Measurements from ENCODE around the gene CRACDL. TPM values are rescaled to one million over a fixed set of nuclear protein-coding genes. Genes with fewer than 3 reads are reported as not detected.
"Not testable (repeated sequence)": the region's sequence is repeated elsewhere in the genome, so short reads cannot be mapped to it uniquely, and the experiment has no call there.

CRACDL gene
- polyA plus RNA-seq, 4 donors, result 2.7 to 3.7 (median 3.1) TPM

DNA sequence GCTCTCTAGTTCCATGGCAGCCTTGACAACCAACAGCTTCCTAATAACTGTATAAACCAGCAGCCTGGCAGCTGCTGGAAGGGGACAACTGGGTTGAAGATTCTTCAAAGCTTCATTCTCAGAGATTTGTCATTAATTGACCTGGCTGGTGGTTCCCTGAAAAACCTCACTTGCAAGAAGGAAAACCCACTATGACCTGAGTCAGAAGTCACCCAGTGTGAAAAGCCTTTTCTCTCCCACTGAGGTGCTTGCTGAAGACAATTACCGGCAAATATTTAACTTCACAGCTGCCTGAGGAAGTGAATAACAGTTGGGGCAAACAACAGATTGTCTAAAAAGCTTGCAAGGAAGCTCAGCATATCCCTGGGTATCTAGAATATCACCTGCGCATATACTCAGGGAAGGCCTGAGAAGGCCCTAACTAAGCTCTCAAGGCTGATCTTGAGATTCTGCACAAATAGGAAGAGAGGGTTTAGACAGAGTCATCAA, 49.9 kb downstream of the CRACDL start:
- no peak for DNase-seq (ENCODE audit: low read depth in 4 of 4, low spot score in 2 of 4)

DNA sequence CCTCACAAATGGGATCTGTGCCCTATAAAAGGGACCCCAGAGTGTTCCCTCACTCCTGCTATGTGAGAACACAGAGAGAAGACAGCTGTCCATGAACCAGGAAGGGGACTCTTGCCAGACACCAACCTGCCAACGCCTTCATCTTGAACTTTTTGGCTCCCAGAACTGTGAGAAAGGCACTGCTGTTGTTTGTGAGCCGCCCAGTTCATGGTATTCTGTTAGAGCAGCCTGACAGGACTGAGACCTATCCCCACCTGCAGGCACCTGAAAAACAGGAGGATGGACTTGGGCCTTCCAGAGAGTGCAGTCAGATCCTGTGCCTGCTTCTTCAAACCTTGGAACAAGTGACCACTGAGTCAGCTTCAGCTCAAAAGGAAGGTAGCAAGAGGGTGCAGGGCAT, 51.4 kb downstream of the CRACDL start:
- no peak for DNase-seq (ENCODE audit: low read depth in 4 of 4, low spot score in 2 of 4)

DNA sequence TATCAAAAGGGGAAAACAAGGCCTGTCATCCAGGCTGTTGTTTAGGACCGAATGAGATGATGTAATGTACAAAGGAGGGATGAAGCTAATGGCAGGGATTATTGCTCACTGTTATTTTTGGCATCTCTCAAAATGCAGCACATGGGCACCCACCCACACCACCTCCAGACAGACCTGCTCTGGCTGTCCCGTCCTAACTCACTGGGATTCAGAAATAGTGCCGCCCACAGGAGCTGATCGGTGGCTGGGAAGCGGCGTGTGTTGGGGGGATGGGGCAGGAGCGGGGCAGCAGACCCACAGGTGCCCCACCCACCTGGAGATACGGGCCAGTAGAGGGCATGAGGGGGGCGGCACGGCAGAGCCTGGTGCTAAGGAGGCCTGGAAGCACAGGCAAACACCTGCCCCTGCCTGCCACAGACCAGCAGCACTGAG, 52.2 kb downstream of the CRACDL start:
- no peak for DNase-seq (ENCODE audit: low read depth in 4 of 4, low spot score in 2 of 4)

DNA sequence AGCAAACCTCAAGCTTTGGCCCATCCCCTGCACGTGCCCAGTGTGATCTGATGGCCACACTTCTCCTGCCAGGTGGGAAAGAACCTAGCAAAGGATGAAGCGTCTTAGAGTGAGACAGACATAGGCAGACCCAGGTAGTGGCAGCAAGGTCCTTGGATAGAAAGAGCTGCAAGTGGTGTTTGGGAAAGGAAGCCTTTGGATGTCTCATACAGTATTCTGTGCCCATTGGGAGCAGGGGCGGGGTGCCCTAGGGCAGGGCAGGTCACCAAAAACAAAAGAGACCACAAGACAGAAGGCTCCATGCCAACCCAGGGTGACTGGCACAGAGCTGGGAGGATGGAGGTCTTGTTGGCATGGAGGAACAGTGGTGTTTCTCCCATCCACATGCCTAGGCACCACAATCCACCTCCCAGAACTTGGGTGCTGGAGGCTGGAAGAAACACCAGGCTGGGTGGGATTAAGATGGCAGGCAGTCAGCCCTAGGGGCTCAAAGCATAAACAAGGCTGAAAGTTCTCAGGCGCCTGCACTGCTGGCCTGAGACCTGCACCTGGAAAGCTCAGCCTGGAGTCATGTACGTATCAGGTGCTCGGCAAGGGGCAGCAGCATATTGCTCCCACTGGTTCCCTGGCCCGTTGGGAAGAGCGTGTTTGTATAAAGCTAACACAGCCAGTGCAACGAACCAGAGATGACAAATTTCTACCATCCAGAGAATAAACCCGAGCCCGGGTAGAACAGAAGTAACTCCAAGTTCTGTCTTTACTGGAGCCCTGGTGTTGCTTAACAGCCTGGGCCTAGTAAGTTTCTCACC, 52.9 kb downstream of the CRACDL start:
- DNase-seq (ENCODE audit: low read depth in 4 of 4, low spot score in 2 of 4), result no peak

DNA sequence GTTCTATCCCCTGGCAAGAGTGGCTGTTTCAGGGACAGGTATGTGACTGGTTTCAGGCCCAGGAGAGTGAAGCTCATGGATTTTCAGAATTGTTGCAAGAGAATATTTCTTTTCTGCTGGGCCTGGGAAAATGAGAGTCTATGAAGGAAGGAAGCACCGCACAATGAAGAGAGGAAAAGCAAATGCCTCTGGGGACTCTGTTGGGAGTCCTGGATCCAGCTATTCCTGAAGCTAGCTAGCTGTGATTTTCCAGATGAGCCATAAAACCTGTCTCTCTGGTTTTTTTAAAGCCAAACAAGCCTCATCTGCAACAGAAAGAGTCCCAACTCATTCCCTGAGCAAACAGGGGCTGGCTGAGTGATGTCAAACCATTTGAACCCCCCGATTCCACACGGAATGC, 53.7 kb downstream of the CRACDL start:
- DNase-seq (ENCODE audit: low read depth in 4 of 4, low spot score in 2 of 4), result no peak

DNA sequence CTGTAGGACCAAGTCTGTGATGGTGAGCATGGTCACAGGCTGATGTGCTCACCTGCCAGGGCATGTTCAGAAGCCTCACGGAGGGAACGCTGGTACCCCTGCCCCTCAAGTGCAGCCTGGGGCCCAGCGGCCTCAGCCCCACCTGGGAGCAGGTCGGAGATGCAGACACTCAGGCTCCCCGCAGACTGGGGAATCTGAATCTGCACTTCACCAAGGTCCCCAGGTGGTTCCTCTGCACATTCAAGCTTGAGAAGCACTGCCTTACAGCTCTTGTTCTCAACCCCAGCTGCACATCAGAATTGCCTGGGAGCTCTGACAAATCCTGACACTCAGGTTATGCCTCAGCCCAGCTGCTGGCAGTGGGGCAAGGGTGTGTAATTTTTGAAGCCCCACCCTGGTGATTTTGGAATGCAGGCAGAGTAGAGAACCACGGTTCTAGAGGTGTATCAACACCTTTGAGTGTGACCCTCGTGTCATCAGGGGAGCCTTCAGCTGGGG, 54.8 kb downstream of the CRACDL start:
- DNase-seq (ENCODE audit: low read depth in 4 of 4, low spot score in 2 of 4), result no peak

DNA sequence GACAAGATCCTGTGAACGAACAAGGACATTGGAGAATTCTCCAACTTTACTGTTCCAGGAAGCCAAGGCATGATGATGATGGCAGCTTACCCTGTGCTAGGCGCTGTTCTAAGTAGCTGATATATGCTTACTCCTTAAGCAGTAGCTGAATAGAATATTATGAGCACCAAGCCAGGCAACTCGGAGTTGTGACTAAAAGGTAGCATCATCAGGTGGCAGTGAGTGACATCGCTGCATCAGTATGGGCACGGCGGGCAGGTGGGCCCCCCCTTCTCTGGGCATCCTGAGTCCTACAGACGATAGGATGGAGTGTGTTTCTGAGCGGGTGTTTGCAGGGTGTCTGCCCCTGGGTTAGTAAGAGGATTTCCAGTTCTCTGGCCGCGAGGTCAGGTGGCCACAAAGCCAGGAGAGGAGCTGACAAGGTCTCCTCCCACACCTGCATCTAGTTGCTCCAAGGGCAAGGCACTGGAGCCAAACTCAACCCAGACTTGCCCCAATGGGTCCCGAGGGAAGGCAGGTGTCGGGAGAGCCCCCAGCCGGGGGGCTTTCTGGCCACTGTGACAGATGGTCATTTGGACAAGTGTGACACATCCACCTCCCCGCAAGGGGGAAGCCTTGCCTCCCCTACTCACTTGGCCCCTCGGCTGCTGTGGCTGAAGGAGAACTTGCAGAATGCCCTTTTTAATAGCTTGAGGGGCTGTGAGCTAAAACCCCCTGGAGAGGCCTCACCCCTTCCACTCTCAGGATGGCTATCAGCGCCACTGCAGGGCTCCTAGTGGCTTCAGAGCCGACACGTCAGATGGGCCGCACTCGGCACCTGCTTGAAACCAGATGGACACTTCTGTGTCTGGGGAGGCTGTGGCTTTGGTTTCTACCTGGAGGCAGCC, 55.5 kb downstream of the CRACDL start:
- DNase-seq (ENCODE audit: low read depth in 4 of 4, low spot score in 2 of 4), result no peak

DNA sequence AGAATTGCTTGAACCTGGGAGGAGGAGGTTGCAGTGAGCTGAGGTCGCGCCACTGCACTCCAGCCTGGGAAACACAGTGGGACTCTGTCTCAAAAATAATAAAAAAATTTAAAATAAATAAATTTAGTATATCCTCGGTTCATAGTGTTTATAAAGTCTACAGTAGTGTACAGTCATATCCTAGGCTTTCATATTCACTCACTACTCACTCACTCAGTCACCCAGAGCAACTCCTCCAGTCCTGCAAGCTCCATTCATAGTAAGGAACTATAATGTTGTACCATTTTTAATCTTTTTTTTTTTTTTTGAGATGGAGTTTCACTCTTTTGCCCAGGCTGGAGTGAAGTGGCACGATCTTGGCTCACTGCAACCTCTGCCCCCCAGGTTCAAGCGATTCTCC, 58.4 kb downstream of the CRACDL start:
- DNase-seq (ENCODE audit: low read depth in 4 of 4, low spot score in 2 of 4), result not testable (repeated sequence)

DNA sequence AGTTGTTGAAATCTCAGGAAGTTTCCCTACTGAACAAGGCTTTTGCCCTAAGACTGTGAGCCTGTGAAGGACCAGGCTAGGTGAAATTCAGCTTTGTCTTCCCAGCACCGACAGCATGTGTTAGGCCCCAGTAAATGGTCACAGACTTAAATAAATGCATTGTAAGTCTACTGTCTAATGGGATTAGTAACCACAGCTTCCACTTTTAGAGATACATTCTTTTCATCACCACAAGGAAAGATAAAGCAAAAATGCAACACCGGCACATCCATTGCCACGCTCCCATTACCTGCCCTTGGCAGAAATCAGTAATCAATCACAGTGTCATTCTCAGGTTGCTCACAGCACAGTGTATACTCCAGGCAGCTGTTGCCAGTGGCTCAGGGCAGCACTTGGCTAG, 59.3 kb downstream of the CRACDL start:
- no peak for DNase-seq (ENCODE audit: low read depth in 4 of 4, low spot score in 2 of 4)

DNA sequence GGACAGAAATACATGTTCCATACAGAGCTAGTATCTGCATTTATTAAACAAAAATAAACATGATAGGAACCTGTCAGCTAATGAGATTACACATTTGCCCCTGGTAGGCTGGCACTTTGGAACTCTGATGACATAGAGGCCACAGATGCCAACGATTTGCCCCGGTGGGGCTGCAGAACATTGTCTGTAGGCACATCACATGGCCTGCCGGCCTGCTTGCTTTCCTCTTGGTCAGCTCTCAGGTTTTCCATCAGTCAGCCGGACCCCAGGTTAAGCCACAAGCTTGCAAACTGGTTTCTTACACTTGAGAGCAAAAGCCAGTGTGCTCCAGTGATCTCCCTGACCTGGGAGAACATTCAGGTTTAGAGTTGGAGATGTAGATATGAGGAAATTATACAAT, 60.3 kb downstream of the CRACDL start:
- DNase-seq (ENCODE audit: low read depth in 4 of 4, low spot score in 2 of 4), result no peak

DNA sequence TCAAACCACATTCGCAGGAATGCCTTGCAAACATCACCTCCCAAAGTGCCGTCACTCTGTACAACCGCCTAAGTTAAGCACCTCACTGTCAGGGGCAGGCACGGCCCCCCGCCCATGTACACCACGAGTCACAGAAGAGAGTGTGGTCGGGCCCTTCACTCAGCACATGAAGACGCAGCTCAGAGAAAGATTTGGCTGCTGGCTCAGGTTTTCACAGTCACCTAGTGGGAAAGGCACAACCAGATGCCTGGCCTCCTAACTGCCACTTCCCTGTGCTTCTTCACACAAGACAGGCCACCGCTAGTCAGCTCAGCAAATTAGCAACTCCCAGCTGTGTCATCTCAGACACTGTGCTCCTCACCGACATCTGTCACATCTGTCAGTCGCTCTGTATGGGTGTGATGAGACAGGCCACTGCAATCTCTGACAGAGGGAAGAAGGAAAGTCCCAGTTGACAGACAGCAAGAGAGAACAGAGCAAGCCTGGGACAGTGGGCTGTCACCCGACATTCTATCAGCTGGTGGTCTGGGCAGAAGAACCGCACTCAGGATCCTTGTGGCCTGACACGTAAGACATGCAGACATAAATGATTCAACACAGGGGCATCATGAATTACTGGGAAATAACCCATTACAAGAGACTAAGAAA, 60.8 kb downstream of the CRACDL start:
- no peak for DNase-seq (ENCODE audit: low read depth in 4 of 4, low spot score in 2 of 4)

DNA sequence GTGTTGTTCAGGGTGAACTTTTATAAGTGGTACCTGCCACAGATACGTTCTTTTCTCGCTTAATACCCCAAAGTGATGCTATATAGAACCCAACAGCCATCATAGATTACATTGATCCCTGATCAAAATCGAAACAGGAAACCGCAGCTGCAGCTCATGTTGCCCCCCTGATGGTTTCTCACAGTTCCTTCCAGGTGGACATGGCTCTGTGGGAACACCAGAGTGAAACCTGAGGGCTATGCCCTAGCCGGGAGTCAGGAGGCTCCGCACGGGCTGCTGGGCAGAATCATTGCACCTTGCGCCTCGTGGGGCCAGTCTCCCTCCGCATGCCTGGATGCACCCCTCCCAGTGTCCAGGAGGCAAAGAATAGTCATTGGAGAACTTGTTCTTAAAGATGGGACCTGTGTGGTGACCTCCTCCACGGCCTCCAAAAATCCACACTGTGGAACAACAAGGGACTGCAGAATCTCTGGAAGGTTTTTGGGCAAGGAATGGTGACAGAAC, 61.8 kb downstream of the CRACDL start:
- DNase-seq (ENCODE audit: low read depth in 4 of 4, low spot score in 2 of 4), result no peak

DNA sequence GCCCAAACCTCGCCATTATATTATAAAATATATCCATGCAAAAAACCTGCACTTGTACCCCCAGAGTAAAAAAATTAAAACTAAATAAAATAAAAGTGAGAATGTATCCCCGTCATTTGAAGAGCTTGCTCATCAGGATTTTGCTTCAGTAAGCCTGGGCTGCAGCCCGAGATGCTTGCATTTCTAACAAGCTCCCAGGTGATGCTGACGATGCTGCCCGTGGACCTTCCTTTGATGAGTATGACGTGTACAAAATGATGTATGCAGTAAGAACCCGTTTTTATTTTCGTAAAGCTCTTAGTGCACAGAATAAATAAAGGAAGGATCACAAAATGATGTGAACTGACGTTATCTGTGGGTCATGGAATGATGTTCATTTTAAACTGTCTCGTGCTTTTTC, 63.5 kb downstream of the CRACDL start:
- DNase-seq (ENCODE audit: low read depth in 4 of 4, low spot score in 2 of 4), result no peak

DNA sequence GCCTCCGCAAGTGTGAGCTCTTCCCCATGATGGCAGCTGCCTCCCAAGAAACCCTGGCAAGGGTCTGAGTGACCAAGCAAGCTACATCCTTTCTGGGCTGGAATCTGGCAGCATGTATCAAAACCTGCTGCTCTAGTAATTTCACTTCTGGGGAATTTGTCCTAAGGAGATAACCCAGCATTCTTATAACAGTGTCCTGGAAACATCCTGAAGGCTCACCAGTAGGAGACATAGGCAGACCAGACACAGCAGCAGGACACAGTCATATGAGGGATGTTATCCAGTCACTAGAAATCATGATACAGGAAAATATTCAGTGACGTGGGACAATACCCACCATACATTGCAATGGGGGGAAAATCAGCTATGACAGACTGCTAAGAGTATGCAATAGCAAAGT, 64.5 kb downstream of the CRACDL start:
- no peak for DNase-seq (ENCODE audit: low read depth in 4 of 4, low spot score in 2 of 4)

DNA sequence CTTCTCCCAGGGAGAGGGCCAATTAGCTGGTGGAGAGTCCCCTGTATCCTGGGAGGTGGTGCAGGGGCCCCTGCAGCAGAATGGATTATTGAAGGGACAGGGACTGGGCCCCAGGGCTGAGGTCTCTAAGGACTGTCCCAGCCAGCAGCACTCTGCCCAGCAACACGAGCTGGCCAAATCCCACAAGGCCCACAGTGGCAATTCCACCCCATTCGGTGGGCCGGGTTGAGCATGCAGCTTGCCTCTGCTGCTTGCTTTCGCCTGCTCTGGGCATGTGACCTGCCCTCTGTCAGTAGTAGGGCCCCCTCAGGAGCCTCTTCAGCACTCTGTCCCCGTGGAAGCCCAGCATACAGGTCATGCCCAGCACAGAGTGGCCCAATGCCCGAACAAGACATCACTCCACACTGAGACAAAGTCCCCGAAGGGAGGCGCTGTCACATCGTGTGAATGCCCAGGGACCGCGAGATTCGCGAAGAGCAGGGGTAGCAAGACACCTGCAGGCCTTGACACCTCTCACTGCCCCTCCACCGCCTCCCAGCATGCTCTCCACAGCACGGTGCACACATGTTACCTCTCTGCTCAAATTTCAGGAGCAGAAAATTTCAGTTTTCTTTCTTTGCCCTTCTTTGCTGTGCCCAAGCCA, 65.4 kb downstream of the CRACDL start:
- no peak for DNase-seq (ENCODE audit: low read depth in 4 of 4, low spot score in 2 of 4)

DNA sequence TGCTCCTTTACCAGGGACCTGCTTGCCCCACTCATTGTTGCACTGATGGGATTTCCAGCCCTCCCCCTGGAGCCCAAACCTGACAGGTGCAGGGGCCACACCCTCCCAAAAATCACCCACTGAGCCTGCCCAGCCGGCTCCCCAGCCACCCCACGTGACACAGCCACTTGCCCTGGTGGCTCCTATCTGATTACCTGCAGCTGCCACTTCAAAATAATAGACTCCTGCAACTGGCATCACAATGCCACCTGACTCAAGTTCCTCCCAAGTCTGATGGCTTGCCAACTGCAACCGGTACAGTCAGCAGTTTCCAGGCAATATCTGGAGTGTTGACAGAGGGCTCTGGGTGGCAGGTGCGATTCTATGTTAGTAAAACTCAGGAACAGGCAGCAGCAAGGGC, 66.2 kb downstream of the CRACDL start:
- DNase-seq (ENCODE audit: low read depth in 4 of 4, low spot score in 2 of 4), result no peak

DNA sequence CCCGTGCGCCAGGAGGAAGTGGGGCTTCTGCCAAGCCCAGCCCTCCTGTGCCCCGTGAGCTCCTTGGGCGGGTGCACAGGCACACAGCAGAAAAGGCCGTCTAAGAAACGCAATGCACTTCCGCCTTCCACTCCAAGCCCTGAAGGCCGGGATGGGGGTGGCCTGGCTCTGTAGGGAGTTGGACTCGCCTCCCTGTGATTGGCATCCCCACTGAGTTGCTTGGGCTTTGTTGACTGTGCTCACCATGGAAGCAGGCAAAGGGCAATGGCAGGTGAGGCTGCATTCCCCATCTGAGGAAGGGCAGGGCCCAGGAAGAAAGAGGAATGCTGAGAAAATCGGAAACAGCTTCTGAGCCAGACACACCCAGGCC, 66.8 kb downstream of the CRACDL start:
- DNase-seq (ENCODE audit: low read depth in 4 of 4, low spot score in 2 of 4), result no peak

DNA sequence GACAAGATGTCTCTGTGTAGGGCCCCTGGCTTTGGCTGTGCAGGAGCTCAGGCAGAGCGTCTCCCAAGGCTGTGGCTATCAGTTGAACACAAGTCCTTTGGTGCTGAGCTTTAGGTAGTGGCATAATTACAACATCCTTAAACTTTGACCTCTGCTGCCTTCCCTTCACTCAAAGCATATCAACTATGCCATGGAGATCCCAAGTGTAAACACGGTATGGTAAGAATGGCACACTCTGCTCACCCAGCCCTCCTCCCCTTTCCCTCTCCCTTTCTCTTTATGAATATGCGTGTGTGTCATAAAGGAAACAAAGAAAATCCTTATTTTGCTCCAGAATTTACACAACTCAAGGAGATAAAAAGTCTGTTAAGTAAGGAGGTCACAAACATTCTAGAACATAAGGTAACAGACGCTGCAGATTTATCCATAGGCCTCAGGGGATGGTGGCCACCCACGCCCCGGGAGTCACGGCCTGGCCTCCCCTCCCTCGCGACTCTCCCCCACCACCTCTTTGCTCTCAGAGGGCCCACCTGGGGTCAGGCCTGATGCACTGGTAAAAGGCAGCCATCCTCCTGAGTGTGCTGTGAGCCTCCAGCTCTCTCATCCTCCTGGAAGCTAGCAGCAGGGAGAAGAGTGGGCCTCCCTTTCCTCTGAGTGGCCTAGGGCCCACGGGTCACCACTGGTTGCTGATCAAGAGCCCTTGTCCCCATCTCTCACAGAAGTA, 67.3 kb downstream of the CRACDL start:
- no peak for DNase-seq (ENCODE audit: low read depth in 4 of 4, low spot score in 2 of 4)

DNA sequence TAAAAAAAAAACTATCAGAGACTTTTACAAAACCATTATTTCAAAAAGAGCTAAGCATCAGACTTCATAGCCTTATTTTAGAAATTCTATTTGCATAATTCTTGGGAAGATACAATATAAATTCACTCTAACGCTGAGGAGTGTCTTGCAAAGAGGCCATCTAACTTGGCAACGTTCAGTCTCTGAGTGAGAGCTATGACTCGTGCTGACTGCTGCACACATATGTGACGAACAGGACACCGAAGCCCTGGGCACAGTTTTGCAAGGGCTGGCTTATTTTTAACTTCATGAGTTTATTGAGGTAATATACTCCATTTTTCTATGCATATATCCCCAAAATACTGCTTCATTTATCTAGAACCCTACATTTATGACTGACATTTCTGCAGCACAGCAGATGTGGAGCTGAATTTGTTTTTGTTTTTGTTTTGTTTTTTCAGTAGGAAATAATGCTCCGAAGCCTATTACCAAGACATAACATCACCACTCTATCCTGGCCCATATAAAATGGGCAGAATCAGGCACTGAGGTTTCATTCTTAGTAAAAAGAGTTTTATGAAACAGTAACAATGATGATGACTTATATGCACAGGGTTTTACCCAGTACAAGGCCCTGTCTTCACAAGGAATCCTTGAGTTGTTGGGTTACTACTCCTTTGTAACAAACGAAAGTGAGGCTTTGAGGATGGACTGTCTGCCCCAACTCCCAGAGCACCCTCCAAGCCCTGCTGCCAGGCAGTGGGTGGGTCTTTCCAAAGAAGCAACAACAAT, 68.3 kb downstream of the CRACDL start:
- no peak for DNase-seq (ENCODE audit: low read depth in 4 of 4, low spot score in 2 of 4)

Data from left renal cortex interstitium (tissue), 4 donors.